ENCODE results near the gene DYNC1I1.

- TF ChIP-seq YY1 (IDR thresholded peaks at IDR 0.05; ENCODE audit: insufficient read depth, insufficient read length), result no peak
- no peak for TF ChIP-seq ZNF274 (IDR thresholded peaks at IDR 0.05; ENCODE audit: low read depth, low read length)
These were observed 201.8 kb downstream of the DYNC1I1 start for GRCh38 chr7:95974108-95974507.
